HG03565 (cell line): ENCODE results near the gene MAGEA2B.
"Not testable (repeated sequence)": the region's sequence is repeated elsewhere in the genome, so short reads cannot be mapped to it uniquely, and the experiment has no call there.

Experiments used
- ATAC-seq: cut with Tn5 transposase; IDR thresholded peaks from one replicate; pipeline ENCODE4 v1.9.1; 2021; ENCODE audit warnings: mild to moderate bottlenecking, moderate library complexity; ENCODE audit not compliant: unreplicated experiment

MAGEA2B gene, protein sequence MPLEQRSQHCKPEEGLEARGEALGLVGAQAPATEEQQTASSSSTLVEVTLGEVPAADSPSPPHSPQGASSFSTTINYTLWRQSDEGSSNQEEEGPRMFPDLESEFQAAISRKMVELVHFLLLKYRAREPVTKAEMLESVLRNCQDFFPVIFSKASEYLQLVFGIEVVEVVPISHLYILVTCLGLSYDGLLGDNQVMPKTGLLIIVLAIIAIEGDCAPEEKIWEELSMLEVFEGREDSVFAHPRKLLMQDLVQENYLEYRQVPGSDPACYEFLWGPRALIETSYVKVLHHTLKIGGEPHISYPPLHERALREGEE

DNA sequence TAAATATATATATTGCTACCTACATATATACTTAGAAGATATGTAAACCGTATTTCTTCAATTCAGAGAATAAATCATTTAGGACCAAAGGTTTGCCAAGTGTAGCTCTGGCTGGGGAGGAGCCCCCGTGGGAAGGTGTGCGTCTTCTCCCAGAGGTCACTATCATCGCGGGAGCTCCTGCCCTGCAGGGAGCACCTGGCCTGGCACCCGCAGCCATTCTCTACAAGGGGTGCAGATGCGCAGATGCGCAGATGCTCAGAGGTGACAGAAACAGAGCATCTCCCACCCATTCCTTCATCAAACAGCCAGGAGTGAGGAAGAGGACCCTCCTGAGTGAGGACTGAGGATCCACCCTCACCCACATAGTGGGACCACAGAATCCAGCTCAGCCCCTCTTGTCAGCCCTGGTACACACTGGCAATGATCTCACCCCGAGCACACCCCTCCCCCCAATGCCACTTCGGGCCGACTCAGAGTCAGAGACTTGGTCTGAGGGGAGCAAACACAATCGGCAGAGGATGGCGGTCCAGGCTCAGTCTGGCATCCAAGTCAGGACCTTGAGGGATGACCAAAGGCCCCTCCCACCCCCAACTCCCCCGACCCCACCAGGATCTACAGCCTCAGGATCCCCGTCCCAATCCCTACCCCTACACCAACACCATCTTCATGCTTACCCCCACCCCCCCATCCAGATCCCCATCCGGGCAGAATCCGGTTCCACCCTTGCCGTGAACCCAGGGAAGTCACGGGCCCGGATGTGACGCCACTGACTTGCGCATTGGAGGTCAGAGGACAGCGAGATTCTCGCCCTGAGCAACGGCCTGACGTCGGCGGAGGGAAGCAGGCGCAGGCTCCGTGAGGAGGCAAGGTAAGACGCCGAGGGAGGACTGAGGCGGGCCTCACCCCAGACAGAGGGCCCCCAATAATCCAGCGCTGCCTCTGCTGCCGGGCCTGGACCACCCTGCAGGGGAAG, at the start of gene MAGEA2B:
Gene MAGEA2B (plus strand): TSS at position 814 of the 973 bp plus-strand sequence. CDS start 2,479 bp downstream, outside the sequence.
- ATAC-seq, result not testable (repeated sequence)

DNA sequence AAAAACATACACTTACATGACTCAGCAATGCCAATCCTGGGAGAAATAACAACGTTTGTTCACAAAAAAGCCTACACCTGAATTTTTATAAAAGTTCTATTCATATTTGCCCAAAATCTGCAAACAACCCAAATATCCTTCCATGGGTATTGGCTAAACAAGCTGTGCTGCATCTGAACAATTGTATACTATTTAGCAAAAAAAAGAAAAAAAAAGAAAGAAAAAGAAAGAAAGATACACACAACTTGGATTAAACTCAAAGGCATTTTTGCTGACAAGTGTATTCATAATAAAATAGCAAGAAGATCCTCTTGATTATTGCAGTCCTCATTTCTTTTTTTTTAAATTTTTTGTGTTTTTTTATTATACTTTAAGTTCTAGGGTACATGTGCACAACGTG, 40.3 kb upstream of the MAGEA2B start:
- no peak for ATAC-seq

DNA sequence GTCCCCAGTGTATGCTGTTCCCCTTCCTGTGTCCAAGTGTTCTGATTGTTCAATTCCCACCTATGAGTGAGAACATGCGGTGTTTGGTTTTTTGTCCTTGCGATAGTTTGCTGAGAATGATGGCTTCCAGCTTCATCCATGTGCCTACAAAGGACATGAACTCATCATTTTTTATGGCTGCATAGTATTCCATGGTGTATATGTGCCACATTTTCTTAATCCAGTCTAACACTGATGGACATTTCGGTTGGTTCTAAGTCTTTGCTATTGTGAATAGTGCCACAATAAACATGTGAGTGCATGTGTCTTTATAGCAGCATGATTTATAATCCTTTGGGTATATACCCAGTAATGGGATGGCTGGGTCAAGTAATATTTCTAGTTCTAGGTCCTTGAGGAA, 39.8 kb upstream of the MAGEA2B start:
- ATAC-seq, result not testable (repeated sequence)

DNA sequence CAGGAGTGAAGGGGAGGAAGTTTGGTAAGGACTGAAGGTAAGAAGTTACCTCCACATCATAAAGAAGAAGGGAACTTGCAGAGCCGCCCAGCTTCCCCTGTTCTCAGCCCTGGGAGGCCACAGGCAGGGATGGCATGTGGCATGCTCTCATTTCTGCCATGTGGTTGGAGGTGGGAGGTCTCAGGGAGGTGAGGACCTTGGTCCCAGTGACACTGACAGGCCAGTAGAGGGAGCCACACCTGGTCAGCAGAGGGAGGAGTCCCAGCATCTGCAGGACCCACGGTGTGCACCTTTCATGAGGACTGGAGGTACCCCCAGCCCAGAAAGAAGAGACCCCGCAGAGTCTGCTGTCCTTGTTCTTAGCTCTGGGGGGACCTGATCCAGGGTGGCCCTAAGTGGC, 33.4 kb upstream of the MAGEA2B start:
- ATAC-seq, result peak; percentile 43

DNA sequence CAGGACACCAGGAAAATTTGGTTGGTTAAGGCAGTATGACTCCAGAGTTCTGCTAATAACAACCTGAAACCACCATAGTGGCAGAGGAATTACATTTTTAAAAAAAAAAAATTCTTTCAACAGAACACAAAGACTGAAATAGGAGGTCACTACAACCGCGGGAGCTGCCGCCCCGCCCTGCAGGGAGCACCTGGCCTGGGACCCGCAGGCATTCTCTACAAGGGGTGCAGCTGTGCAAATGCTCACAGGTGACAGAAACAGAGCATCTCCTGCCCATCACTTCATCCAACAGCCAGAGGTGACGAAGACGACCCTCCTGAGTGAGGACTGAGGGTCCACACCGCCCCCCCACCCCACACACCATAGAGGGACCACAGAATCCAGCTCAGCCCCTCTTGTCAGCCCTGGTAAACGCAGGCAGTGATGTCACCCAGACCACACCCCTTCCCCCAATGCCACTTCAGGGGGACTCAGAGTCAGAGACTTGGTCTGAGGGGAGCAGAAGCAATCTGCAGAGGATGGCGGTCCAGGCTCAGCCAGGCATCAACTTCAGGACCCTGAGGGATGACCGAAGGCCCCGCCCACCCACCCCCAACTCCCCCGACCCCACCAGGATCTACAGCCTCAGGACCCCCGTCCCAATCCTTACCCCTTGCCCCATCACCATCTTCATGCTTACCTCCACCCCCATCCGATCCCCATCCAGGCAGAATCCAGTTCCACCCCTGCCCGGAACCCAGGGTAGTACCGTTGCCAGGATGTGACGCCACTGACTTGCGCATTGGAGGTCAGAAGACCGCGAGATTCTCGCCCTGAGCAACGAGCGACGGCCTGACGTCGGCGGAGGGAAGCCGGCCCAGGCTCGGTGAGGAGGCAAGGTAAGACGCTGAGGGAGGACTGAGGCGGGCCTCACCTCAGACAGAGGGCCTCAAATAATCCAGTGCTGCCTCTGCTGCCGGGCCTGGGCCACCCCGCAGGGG, 16.2 kb upstream of the MAGEA2B start, which contains the start of gene MAGEA3:
Gene MAGEA3 (plus strand): TSS at position 843 of the 980 bp plus-strand sequence. CDS start 2,039 bp downstream, outside the sequence.
- ATAC-seq, result not testable (repeated sequence)

DNA sequence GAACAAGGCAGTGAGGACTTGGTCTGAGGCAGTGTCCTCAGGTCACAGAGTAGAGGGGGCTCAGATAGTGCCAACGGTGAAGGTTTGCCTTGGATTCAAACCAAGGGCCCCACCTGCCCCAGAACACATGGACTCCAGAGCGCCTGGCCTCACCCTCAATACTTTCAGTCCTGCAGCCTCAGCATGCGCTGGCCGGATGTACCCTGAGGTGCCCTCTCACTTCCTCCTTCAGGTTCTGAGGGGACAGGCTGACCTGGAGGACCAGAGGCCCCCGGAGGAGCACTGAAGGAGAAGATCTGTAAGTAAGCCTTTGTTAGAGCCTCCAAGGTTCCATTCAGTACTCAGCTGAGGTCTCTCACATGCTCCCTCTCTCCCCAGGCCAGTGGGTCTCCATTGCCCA, 14.0 kb upstream of the MAGEA2B start:
- ATAC-seq, result not testable (repeated sequence)

DNA sequence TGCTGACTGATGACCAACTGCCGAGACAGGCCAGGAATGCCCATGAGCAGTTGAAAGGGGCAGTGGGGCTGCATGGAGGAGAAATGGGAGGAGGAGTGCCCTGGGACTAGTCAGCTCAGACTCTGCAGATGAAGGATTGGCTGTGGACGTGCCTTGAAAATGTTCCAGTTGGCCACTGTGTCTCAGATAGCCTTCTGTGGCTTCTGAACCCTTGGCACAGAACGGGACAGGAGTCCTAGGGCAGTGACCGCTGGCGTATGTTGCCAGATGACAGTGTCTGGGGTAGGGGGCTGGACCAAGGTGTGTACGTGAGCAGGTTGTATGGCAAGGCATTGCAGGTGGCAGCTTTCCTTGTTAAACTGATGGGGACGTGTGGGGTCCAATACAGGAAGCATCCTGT, 7.9 kb upstream of the MAGEA2B start:
- not testable (repeated sequence) for ATAC-seq

DNA sequence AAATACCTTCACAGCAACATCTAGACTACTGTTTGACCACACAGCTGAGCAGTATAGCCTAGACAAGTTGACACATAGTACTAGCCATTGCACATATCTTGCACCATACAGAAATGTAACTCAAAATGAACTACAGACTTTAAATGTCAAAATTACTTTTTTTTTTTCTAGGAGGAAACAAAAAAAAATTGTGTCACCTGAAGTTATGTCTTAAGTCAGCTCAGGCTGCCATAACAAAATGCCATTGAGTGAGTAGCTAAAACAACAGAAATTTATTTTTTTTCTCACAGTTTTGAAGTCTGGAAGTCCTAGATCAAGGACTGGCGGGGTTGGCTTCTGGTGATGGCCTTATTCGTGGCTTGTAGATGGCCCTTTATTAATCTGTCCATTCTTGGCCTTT, 5.3 kb upstream of the MAGEA2B start, which contains the start of gene CSAG2:
Gene CSAG2 (minus strand): TSS at position 101 of the 400 bp plus-strand sequence. CDS start 161 bp downstream, outside the sequence.
- not testable (repeated sequence) for ATAC-seq

DNA sequence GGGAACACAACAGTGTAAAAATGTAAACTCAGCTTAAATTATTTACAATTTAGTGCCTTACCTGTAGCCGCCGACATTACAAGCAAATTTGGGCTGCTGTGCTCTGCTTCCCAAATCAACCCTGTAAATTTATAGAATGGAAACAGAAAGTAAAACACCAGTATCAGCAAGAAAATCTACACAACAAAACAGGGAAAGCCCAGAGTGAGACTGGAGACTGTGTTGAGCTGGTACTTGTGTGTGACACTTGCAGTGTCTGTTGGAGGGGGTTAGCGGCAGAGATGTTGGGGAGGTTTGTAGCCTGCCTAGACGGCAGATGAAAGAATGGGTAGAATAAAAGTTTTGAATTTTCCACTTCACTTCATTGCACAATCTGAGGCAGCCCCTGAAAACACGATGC, 1.2 kb upstream of the MAGEA2B start:
- ATAC-seq, result not testable (repeated sequence)

DNA sequence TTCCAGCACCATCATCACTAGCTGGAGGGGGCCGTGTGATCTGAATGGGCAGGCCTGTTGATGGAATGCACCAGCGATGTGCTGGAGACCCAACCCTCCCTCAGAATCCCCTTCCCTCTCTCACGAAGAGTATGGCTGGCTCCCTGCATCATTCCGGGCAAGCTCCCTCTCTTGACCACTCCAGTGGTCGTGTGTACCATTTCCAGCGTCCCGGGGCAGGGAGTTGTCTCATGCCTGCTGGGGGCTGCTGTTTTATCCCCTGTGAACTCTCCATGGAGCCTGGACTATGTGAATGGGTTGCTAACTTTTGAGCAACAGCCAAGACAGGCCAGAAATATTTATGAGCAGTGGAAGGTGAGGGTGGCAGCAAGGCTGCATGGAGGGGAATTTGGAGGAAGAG, 11.0 kb downstream of the MAGEA2B start:
- no peak for ATAC-seq

DNA sequence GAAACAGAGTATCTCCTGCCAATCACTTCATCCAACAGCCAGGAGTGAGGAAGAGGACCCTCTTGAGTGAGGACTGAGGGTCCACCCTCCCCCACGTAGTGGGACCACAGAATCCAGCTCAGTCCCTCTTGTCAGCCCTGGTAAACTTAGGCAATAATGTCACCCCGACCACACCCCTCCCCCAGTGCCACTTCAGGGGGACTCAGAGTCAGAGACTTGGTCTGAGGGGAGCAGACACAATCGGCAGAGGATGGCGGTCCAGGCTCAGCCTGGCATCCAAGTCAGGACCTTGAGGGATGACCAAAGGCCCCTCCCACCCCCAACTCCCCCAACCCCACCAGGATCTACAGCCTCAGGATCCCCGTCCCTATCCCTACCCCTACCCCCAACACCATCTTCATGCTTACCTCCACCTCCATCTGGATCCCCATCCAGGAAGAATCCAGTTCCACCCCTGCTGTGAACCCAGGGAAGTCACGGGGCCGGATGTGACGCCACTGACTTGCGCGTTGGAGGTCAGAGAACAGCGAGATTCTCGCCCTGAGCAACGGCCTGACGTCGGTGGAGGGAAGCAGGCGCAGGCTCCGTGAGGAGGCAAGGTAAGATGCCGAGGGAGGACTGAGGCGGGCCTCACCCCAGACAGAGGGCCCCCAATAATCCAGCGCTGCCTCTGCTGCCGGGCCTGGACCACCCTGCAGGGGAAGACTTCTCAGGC, 19.0 kb downstream of the MAGEA2B start, which contains the start of the genes CSAG1 and MAGEA12:
Gene CSAG1 (minus strand): TSS at position 461 of the 715 bp plus-strand sequence. CDS start 1,261 bp downstream, outside the sequence.
Gene MAGEA12 (plus strand): TSS at position 497 of the 715 bp plus-strand sequence. CDS start 2,405 bp downstream, outside the sequence.
- ATAC-seq, result no peak

DNA sequence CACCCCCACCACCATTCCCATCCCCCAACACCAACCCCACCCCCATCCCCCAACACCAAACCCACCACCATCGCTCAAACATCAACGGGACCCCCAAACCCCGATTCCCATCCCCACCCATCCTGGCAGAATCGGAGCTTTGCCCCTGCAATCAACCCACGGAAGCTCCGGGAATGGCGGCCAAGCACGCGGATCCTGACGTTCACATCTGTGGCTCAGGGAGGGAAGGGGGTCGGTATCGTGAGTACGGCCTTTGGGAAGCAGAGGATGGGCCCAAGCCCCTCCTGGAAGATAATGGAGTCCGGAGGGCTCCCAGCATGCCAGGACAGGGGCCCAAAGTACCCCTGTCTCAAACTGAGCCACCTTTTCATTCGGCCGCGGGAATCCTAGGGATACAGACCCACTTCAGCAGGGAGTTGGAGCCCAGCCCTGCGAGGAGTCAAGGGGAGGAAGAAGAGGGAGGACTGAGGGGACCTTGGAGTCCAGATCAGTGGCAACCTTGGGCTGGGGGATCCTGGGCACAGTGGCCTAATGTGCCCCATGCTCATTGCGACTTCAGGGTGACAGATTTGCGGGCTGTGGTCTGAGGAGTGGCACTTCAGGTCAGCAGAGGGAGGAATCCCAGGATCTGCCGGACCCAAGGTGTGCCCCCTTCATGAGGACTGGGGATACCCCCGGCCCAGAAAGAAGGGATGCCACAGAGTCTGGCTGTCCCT, 19.9 kb downstream of the MAGEA2B start:
- ATAC-seq, result not testable (repeated sequence)

DNA sequence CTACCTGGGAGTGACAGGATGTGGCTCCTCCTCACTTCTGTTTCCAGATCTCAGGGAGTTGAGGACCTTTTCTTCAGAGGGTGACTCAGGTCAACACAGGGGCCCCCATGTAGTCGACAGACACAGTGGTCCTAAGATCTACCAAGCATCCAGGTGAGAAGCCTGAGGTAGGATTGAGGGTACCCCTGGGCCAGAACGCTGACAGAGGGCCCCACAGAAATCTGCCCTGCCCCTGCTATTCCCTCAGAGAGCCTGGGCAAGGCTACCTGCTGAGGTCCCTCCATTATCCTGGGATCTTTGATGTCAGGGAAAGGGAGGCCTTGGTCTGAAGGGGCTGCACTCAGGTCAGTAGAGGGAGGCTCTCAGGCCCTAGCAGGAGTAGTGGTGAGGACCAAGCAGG, 20.7 kb downstream of the MAGEA2B start:
- no peak for ATAC-seq

DNA sequence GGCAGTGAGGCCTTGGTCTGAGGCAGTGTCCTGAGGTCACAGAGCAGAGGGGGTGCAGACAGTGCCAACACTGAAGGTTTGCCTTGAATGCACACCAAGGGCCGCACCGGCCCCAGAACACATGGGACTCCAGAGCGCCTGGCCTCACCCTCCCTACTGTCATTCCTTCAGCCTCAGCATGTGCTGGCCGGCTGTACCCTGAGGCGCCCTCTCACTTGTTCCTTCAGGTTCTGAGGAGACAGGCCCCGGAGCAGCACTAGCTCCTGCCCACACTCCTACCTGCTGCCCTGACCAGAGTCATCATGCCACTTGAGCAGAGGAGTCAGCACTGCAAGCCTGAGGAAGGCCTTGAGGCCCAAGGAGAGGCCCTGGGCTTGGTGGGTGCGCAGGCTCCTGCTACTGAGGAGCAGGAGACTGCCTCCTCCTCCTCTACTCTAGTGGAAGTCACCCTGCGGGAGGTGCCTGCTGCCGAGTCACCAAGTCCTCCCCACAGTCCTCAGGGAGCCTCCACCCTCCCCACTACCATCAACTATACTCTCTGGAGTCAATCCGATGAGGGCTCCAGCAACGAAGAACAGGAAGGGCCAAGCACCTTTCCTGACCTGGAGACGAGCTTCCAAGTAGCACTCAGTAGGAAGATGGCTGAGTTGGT, 21.6 kb downstream of the MAGEA2B start:
- no peak for ATAC-seq

DNA sequence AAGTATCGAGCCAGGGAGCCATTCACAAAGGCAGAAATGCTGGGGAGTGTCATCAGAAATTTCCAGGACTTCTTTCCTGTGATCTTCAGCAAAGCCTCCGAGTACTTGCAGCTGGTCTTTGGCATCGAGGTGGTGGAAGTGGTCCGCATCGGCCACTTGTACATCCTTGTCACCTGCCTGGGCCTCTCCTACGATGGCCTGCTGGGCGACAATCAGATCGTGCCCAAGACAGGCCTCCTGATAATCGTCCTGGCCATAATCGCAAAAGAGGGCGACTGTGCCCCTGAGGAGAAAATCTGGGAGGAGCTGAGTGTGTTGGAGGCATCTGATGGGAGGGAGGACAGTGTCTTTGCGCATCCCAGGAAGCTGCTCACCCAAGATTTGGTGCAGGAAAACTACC, 22.1 kb downstream of the MAGEA2B start:
- ATAC-seq, result not testable (repeated sequence)

DNA sequence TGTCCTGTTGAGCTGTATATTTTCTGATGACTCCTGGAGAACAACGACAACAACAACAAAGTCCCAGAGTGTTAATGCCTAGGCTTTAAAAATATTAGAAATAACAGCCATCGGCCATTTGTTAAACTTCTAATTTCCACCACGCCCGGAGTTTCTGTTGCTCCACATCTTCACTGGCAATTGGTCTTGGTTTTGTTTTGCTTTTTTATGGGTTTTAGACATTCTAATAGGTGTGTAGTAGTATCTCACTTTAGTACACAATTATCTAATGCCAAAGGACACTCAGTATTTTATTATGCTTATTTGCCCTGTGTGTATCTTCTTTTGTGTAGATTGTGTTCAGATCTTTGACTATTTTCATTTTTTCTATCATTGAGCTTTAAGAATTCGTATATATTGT, 24.1 kb downstream of the MAGEA2B start:
- ATAC-seq, result no peak

DNA sequence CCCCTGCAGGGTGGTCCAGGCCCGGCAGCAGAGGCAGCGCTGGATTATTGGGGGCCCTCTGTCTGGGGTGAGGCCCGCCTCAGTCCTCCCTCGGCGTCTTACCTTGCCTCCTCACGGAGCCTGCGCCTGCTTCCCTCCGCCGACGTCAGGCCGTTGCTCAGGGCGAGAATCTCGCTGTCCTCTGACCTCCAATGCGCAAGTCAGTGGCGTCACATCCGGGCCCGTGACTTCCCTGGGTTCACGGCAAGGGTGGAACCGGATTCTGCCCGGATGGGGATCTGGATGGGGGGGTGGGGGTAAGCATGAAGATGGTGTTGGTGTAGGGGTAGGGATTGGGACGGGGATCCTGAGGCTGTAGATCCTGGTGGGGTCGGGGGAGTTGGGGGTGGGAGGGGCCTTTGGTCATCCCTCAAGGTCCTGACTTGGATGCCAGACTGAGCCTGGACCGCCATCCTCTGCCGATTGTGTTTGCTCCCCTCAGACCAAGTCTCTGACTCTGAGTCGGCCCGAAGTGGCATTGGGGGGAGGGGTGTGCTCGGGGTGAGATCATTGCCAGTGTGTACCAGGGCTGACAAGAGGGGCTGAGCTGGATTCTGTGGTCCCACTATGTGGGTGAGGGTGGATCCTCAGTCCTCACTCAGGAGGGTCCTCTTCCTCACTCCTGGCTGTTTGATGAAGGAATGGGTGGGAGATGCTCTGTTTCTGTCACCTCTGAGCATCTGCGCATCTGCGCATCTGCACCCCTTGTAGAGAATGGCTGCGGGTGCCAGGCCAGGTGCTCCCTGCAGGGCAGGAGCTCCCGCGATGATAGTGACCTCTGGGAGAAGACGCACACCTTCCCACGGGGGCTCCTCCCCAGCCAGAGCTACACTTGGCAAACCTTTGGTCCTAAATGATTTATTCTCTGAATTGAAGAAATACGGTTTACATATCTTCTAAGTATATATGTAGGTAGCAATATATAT, 39.5 kb downstream of the MAGEA2B start, which contains the start of gene MAGEA2:
Gene MAGEA2 (minus strand): TSS at position 157 of the 965 bp plus-strand sequence. CDS start 2,479 bp downstream, outside the sequence.
- ATAC-seq, result not testable (repeated sequence)
